Esophagus (tissue), 2 donors: ENCODE measurements around the gene TGFBRAP1. TPM values are rescaled to one million over a fixed set of nuclear protein-coding genes. Genes with fewer than 3 reads are reported as not detected.
"Not testable (repeated sequence)": the region's sequence is repeated elsewhere in the genome, so short reads cannot be mapped to it uniquely, and the experiment has no call there.

Experiments used
- H3K27ac ChIP-seq, 2 donors: one replicate each; pipeline ENCODE4 v1.5.1; 2013; ENCODE audit warnings: low read depth in 2 of 2, mild to moderate bottlenecking in 2 of 2, inconsistent platforms in 1 of 2, low read length in 1 of 2, moderate library complexity in 1 of 2
- H3K27me3 ChIP-seq, 2 donors: one replicate each; pipeline ENCODE4 v1.6.1; 2013; ENCODE audit warnings: low read length in 2 of 2, control low read depth in 1 of 2, mild to moderate bottlenecking in 1 of 2; ENCODE audit not compliant: insufficient read depth in 2 of 2, control insufficient read depth in 1 of 2
- H3K36me3 ChIP-seq, 2 donors: one replicate each; pipeline ENCODE4 v1.6.1; 2013; ENCODE audit warnings: low read length in 1 of 2; ENCODE audit not compliant: control insufficient read depth in 2 of 2, insufficient read depth in 2 of 2
- H3K4me1 ChIP-seq, 2 donors: one replicate each; pipeline ENCODE4 v1.6.1; 2013; ENCODE audit warnings: low read length in 1 of 2; ENCODE audit not compliant: control insufficient read depth in 2 of 2, insufficient read depth in 2 of 2
- H3K4me3 ChIP-seq, 2 donors: one replicate each; pipeline ENCODE4 v1.5.1; 2013; ENCODE audit warnings: low read length in 2 of 2, mild to moderate bottlenecking in 2 of 2, low read depth in 1 of 2, moderate library complexity in 1 of 2
- H3K9me3 ChIP-seq, 2 donors: one replicate each; pipeline ENCODE4 v1.6.1; 2013; ENCODE audit warnings: mild to moderate bottlenecking in 2 of 2, low read depth in 1 of 2, low read length in 1 of 2, moderate library complexity in 1 of 2; ENCODE audit not compliant: control insufficient read depth in 2 of 2, insufficient read depth in 1 of 2
- WGBS, 2 donors: extraction: QIAGEN DNeasy Blood & Tissue Kit; methylation state at CpG; one replicate each; pipeline ENCODE4 v1.1.7; 2013; 5-methylcytosine and 5-hydroxymethylcytosine counted together
- polyA plus RNA-seq, 2 donors: library from polyadenylated mRNA; stranded (reverse); fragments of 200-250 nt; gene quantifications; one replicate each; pipeline ENCODE4 v1.2.3, GENCODE V29; 2013
- donor health status: healthy with polysubstance abuse.
- donor health status: Bipolar disorder and iron deficiency.

Gene TGFBRAP1
- polyA plus RNA-seq, 2 donors = 2.3 to 5.3 TPM

DNA sequence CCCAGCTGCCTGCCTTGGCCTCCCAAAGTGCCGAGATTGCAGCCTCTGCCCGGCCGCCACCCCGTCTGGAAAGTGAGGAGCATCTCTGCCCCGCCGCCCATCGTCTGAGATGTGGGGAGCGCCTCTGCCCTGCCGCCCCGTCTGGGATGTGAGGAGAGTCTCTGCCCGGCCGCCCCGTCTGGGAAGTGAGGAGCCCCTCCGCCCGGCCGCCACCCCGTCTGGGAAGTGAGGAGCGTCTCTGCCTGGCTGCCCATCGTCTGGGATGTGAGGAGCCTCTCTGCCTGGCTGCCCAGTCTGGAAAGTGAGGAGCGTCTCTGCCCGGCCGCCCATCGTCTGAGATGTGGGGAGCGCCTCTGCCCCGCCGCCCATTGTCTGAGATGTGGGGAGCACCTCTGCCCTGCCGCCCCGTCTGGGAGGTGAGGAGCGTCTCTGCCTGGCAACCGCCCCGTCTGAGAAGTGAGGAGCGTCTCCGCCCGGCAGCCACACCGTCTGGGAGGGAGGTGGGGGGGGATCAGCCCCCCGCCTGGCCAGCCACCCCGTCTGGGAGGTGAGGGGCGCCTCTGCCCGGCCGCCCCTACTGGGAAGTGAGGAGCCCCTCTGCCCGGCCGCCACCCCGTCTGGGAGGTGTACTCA lies 78.4 kb downstream of the TGFBRAP1 start:
- not testable (repeated sequence) for H3K9me3 ChIP-seq, H3K36me3 ChIP-seq, H3K27me3 ChIP-seq, H3K4me3 ChIP-seq, H3K27ac ChIP-seq, H3K4me1 ChIP-seq
- WGBS, 2 donors = 95 to 97% methylated on average over 39 to 43 of the region's 43 CpGs

DNA sequence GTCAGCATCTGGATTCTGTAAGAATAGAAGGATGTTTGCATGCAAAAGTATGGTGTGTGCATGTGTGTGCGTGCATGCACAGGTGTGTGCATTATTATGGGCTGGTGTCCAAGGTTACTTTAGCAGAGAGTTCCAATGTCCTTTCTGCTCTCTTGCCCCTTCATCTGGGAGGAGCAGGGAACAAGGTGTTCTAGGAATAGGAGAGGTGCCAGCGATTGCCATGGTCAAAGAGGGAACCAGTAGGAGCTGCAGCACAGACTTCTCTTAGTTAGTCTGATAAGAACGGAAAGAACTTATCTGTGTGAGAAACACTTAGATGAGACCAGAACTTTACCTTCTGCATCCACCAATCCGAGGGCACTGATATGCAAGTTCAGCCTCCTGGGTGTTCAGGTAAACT lies 79.6 kb downstream of the TGFBRAP1 start:
- Histone ChIP-seq H3K36me3 (no peaks in the 10 kb centered on the region), H3K27me3 (no peaks in the 10 kb centered on the region), H3K4me3 (no peak overlapping the region), H3K4me1 (peaks cover 0 to 4% of the 10 kb centered on the region in 2 donors), H3K9me3 (no peaks in the 10 kb centered on the region), H3K27ac (no peak overlapping the region)
- WGBS, 2 donors = 75 to 83% methylated on average over 4 of the region's 4 CpGs

DNA sequence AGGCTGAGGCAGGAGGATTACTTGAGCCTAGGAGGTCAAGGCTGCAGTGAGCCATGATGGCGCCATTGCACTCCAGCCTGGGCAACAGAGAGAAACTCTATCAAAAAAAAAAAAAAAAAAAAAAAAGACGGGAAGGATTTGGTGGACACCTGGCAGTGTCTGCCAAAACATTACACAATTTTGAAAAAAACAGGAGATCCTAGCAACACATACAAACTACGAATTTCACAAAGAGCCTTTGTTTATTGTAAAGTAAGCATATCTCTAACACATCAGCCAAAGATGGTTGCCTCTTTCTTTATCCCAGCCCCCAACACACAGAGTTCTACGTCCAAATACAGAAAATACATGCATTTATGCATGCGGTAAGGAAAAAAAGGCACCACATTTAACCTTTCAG lies 80.4 kb downstream of the TGFBRAP1 start:
- Histone ChIP-seq H3K4me1 (peaks cover 0 to 4% of the 10 kb centered on the region in 2 donors), H3K27ac (no peak overlapping the region), H3K36me3 (no peaks in the 10 kb centered on the region), H3K9me3 (no peaks in the 10 kb centered on the region), H3K4me3 (no peak overlapping the region), H3K27me3 (no peaks in the 10 kb centered on the region)
- WGBS, 2 donors = 48 to 63% methylated on average over 4 to 5 of the region's 5 CpGs

DNA sequence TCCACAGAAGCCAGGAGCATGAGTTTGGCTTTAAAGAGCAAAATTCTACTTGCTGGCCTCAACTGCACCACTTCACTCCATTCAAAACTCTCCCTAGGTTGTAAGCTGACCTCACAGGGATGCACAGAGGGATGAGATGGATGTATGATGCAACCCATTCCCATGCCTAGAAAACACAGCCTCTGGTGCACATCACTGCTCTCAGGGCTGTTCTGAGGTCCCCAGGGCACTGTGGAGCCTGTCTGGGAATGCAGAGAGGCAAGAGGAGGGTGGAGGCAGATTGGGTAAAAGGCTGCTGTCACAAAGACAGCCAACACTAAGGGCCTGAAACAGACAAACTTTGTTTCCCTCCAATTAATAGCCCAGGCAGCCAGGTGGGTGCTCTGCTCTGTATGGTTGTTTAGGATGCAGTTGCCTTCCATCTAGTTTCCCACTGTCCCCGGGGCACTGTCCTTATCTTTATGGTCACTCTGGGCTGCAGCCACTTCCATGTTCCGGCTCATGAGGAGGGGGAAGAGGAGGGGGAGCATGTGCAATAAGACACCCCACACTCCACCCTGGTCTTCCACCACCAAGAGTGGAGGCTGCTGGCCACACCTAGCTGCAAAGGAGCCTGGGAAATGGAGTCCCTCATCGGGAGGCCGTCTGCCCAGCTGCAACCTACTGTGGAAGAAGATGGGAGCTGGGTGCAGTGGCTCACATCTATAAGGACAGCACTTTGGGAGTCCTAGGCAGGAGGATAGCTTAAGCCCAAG lies 81.0 kb downstream of the TGFBRAP1 start:
- Histone ChIP-seq H3K27me3 (no peaks in the 10 kb centered on the region), H3K4me1 (peaks cover 0 to 4% of the 10 kb centered on the region in 2 donors), H3K9me3 (no peaks in the 10 kb centered on the region), H3K27ac (no peak overlapping the region), H3K36me3 (no peaks in the 10 kb centered on the region), H3K4me3 (no peak overlapping the region)
- 76 to 90% methylated on average over 4 of the region's 4 CpGs for WGBS, 2 donors

DNA sequence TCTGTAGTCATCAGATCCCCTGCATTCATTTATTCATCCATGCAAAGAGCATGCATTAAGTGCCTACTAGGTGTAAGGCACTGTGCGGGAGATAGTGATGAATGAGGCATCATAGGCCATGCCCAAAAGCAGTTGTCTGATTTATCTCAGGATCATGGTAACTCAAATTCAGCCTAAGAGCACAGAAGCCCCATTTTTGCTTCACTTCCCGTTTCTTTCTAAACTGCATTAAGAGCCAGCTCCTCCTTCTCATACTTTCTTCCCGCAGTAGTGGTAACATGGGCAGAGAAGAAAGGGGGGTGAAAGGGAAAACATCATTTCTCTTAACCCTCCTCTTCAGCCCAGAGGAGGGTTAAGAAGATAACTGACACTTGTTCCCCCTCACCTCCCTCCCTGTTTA lies 85.1 kb downstream of the TGFBRAP1 start:
- H3K36me3 ChIP-seq = no peaks in the 10 kb centered on the region
- no peak overlapping the region for H3K27ac ChIP-seq
- WGBS, 2 donors = 73 to 79% methylated on average over 3 of the region's 3 CpGs
- no peak overlapping the region for H3K4me3 ChIP-seq
- H3K4me1 ChIP-seq = no peaks in the 10 kb centered on the region
- no peaks in the 10 kb centered on the region for H3K27me3 ChIP-seq
- H3K9me3 ChIP-seq = no peaks in the 10 kb centered on the region

DNA sequence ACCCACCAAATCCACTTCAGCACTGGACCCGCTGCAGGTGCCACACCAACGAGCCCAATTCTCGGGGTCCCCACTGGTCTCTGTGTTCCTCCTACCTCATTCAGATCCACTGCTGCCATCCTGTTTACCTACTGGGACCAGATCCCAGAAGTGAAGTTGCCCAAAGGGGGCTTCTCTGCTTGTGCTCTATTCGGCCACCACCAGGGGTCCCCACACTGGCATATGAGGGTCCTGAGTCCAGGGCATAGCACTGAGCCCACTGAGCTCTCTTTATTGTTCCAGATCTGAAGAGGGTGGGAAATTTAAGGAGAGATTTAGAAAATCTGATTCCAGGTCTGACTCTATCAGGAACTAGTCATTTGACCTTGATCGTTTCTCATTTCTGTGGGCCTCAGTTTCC lies 85.6 kb downstream of the TGFBRAP1 start:
- Histone ChIP-seq H3K27me3 (no peaks in the 10 kb centered on the region), H3K4me3 (no peak overlapping the region), H3K4me1 (no peaks in the 10 kb centered on the region), H3K9me3 (no peaks in the 10 kb centered on the region), H3K36me3 (no peaks in the 10 kb centered on the region), H3K27ac (no peak overlapping the region)
- WGBS, 2 donors = 59 to 70% methylated on average over 5 of the region's 5 CpGs

DNA sequence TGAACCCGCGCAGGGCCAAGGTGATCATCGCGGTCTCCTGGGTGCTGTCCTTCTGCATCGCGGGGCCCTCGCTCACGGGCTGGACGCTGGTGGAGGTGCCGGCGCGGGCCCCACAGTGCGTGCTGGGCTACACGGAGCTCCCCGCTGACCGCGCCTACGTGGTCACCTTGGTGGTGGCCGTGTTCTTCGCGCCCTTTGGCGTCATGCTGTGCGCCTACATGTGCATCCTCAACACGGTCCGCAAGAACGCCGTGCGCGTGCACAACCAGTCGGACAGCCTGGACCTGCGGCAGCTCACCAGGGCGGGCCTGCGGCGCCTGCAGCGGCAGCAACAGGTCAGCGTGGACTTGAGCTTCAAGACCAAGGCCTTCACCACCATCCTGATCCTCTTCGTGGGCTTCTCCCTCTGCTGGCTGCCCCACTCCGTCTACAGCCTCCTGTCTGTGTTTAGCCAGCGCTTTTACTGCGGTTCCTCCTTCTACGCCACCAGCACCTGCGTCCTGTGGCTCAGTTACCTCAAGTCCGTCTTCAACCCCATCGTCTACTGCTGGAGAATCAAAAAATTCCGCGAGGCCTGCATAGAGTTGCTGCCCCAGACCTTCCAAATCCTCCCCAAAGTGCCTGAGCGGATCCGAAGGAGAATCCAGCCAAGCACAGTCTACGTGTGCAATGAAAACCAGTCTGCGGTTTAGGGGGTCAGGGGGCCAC lies 87.1 kb downstream of the TGFBRAP1 start:
- Histone ChIP-seq H3K36me3 (no peaks in the 10 kb centered on the region), H3K9me3 (no peaks in the 10 kb centered on the region), H3K4me1 (no peaks in the 10 kb centered on the region), H3K27me3 (no peaks in the 10 kb centered on the region), H3K27ac (no peak overlapping the region), H3K4me3 (no peak overlapping the region)
- WGBS, 2 donors = 96 to 97% methylated on average over 50 of the region's 50 CpGs

DNA sequence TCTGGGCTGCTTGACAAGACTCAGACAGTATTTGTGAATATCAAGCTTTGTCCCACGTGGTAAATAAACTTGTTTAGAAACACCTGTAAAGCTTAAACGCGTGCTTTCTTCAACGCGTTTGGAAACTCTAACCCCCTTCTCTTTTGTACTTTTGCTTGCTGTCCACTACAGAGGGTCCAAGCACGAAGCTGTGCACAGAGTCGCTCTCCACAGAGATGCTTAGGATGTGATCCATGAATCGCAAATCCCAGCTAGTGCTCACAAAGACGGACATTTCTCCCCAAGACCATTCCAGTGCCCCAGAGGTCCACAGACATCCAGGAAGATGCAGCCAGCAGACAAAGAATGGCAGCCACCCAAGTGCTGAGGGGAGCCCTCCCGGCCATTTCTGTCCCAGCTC lies 88.1 kb downstream of the TGFBRAP1 start, which contains the start of gene GPR45:
Gene GPR45 (plus strand): TSS at position 301 of the 400 bp plus-strand sequence. CDS start 116 bp downstream, outside the sequence.
- Histone ChIP-seq H3K4me3 (no peak within 1 kb of the TSS), H3K4me1 (no peaks in the 10 kb centered on the region), H3K9me3 (no peaks in the 10 kb centered on the region), H3K36me3 (no peaks in the 10 kb centered on the region), H3K27ac (no peak within 1 kb of the TSS), H3K27me3 (no peaks in the 10 kb centered on the region)
- WGBS, 2 donors = 87% methylated on average over 10 of the region's 10 CpGs

DNA sequence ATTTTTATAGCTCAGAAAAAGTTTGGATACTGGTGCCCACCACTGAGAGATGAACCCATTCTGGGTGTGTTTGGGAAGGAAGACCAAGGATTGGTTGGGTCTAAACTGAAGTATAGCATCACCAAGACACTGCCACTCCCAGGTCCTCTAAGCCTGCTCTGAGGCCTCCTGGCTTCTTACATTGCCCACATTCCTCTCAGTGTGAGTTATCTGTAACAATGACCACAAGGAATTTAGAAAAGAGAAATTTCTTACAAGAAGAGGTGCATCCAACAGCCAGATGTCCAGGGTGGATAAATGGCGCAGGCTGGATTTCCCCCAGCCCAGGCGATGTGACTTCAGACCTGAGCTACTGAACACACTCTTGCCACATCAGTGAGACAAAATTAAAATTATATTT lies 89.6 kb downstream of the TGFBRAP1 start:
- Histone ChIP-seq H3K27ac (no peak overlapping the region), H3K36me3 (no peaks in the 10 kb centered on the region), H3K27me3 (no peaks in the 10 kb centered on the region), H3K4me1 (no peaks in the 10 kb centered on the region), H3K4me3 (no peak overlapping the region), H3K9me3 (no peaks in the 10 kb centered on the region)
- WGBS, 2 donors = 89 to 94% methylated on average over 2 of the region's 2 CpGs
